ENCODE measurements around the gene PACRG. TPM values are rescaled to one million over a fixed set of nuclear protein-coding genes. Genes with fewer than 3 reads are reported as not detected.

The PACRG gene
- total RNA-seq, 1 donor: 0.73 TPM

GRCh38 chr6:163335671-163336545 lies 608.1 kb downstream of the PACRG start:
- Histone ChIP-seq H3K4me1 (ENCODE audit: insufficient read depth, low read length) (no peaks in the 10 kb centered on the region), H3K27me3 (ENCODE audit: insufficient read depth, low read length) (no peaks in the 10 kb centered on the region), H3K4me3 (ENCODE audit: low read length) (no peak overlapping the region), H3K9me3 (ENCODE audit: low read depth, low read length) (no peaks in the 10 kb centered on the region)

DNA sequence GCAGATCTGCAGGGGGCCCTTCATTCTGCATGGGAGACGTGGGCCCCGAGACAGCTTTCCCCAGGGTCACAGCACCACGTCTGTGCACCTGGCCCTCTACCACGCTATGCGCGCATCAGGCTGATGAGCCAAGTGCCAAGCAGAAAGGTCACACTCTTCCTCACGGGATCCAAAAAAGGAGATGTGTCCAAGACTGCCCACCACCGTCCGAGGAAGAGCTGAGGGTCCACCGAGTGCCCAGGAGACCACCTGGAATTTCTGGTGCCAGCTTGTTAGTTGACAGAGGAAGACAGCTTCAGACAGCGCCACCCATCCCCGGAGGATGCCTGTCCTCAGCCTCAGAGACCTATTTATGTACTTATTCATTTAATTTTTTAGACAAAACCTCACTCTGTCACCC lies 609.2 kb downstream of the PACRG start:
- H3K4me1 ChIP-seq (ENCODE audit: insufficient read depth, low read length): no peaks in the 10 kb centered on the region
- no peaks in the 10 kb centered on the region for H3K9me3 ChIP-seq (ENCODE audit: low read depth, low read length)
- no peaks in the 10 kb centered on the region for H3K27me3 ChIP-seq (ENCODE audit: insufficient read depth, low read length)
- no peak overlapping the region for H3K4me3 ChIP-seq (ENCODE audit: low read length)

DNA sequence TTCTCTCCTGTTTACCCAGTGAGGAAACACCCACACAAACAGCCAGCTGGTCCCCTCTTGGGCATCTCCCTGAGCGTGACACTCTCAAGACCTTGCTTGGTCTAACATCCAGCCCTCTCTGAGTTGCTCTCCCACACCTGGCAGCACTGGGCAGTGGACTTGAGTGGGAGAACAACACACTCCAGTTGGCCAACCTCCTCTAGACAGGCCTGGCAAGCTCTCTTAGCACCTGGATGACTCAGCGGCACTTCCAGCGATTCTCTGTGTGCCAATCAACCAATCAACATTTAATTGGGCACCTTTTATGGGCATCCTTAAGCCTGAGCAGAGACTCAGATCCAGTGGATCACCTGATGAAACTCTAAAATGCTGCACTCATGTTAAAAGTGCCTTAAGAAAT lies 610.2 kb downstream of the PACRG start:
- H3K4me1 ChIP-seq (ENCODE audit: insufficient read depth, low read length): no peaks in the 10 kb centered on the region
- no peaks in the 10 kb centered on the region for H3K27me3 ChIP-seq (ENCODE audit: insufficient read depth, low read length)
- no peaks in the 10 kb centered on the region for H3K9me3 ChIP-seq (ENCODE audit: low read depth, low read length)
- no peak overlapping the region for H3K4me3 ChIP-seq (ENCODE audit: low read length)

GRCh38 chr6:163338671-163339405 lies 611.1 kb downstream of the PACRG start:
- Histone ChIP-seq H3K27me3 (ENCODE audit: insufficient read depth, low read length) (no peaks in the 10 kb centered on the region), H3K4me1 (ENCODE audit: insufficient read depth, low read length) (no peaks in the 10 kb centered on the region), H3K4me3 (ENCODE audit: low read length) (no peak overlapping the region), H3K9me3 (ENCODE audit: low read depth, low read length) (no peaks in the 10 kb centered on the region)

GRCh38 chr6:163339466-163339865 lies 611.7 kb downstream of the PACRG start:
- H3K4me3 ChIP-seq (ENCODE audit: low read length): no peak overlapping the region
- no peaks in the 10 kb centered on the region for H3K4me1 ChIP-seq (ENCODE audit: insufficient read depth, low read length)
- no peaks in the 10 kb centered on the region for H3K27me3 ChIP-seq (ENCODE audit: insufficient read depth, low read length)
- no peaks in the 10 kb centered on the region for H3K9me3 ChIP-seq (ENCODE audit: low read depth, low read length)

DNA sequence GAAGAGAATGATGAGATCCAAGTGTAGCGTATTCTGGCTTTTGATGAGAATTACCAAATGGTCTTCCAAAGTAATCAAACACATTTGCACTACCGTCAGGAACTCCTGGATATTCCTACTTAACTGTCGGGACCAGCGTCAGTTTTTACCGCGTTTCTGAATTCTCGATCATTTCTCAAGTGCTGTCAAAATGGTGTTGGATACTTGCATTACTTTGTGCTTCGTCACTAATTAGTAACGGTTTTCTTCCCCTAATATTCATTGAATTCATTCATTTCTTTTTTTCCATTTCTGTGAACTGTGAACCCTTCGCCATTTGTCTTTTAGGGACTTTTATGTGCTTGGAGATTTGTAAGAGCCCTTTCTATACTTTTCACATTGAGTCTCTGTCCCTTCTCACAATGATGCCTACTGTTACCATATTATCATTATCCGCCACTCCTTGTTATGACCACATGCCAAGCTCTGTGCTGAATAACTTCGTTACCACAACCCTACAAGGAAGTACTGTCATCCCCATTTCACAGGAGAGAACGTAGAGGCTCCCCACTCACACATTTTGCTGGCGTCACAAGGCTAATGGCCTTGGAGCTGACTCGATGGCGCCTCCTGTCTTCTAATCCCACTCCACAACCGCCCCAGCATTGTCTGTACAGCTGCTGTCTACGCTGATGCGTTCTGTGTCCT lies 612.6 kb downstream of the PACRG start:
- Histone ChIP-seq H3K27me3 (ENCODE audit: insufficient read depth, low read length) (no peaks in the 10 kb centered on the region), H3K9me3 (ENCODE audit: low read depth, low read length) (no peaks in the 10 kb centered on the region), H3K4me1 (ENCODE audit: insufficient read depth, low read length) (no peaks in the 10 kb centered on the region), H3K4me3 (ENCODE audit: low read length) (no peak overlapping the region)

DNA sequence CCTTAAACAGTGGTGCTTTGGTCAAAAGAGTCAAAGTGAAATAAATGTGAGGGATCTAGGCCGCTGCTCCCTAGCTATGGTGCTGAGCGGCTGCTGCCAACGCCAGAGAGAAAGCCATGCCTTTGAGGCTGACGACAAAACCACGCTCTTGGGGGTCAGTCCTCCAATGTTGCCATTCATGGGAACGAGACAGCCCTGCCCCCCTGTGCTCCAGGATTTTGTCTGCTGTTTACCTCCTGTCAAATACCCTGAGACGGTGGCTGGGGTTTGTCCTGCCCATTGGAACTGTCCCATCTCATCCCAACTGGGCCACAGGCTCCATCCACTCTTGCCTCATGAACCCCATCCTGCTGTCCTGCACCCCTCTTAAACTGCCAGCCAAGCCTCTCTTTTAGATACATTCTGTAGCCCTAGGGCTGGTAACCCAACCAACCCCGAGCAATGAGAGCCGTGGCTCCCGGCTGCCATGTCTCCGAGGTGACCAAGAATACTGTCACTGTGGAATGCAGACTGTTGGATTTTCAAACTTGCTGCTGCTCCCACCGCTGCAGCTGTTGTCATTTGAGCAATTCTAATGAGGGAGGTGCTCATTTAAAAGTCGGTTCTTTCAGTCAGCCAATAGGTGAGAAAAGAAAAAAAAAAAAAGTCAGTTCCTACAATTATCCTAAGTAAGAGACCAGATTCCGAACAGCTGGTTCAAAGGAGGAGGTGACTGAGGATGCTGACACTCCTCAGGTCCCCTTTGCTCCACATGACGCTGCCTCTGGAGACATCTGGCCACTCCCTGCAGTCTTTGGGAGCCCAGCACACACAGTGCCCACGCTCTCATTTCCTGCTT lies 613.7 kb downstream of the PACRG start:
- H3K9me3 ChIP-seq (ENCODE audit: low read depth, low read length): no peaks in the 10 kb centered on the region
- H3K4me3 ChIP-seq (ENCODE audit: low read length): no peak overlapping the region
- no peaks in the 10 kb centered on the region for H3K27me3 ChIP-seq (ENCODE audit: insufficient read depth, low read length)
- no peaks in the 10 kb centered on the region for H3K4me1 ChIP-seq (ENCODE audit: insufficient read depth, low read length)

DNA sequence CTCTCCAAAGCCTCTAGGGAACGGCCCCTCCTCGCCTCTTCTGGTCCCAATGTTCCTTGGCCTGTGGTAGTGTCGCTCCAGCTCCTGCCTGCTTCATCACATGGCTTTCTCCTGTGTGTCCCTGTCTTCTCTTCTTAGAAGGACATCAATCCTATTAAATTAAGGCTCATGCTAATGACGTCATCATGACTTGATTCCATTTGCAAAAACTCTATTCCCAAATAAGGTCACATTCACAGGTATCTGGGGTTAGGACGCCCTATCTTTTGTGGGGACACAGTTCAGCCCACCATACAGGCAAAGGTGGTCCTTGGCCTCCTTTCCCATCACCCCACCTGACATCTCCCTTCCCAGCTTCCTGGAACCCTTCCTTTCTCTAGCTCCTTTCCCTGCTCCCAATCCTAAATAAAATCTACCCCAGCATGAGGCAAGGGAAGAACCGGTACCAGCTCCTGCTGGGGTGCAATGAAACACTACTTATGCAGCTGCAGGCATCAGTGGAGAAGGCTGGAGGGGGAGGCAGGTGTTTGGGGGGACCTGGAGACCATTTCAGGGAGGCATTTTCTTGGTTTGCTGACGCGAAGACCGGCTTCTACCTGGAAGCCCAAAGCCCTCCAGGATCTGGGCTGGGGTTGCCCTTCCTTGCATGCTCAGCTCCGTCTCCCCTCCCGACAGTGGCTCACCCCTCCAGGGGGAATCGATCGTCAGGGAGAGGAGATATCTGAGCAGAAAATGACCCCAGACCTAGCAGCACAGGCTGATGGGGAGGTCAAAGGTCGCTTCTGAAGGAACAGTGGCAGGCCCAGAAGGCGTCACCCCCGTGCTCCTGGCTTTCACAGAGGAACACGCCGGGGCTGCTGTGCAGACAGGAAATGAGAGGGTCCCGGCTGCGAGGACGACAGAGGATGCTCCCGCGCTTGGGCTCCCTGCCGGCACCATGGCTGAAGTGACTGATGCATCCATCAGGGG lies 615.1 kb downstream of the PACRG start:
- Histone ChIP-seq H3K4me1 (ENCODE audit: insufficient read depth, low read length) (no peaks in the 10 kb centered on the region), H3K4me3 (ENCODE audit: low read length) (no peak overlapping the region), H3K9me3 (ENCODE audit: low read depth, low read length) (no peaks in the 10 kb centered on the region), H3K27me3 (ENCODE audit: insufficient read depth, low read length) (no peaks in the 10 kb centered on the region)

DNA sequence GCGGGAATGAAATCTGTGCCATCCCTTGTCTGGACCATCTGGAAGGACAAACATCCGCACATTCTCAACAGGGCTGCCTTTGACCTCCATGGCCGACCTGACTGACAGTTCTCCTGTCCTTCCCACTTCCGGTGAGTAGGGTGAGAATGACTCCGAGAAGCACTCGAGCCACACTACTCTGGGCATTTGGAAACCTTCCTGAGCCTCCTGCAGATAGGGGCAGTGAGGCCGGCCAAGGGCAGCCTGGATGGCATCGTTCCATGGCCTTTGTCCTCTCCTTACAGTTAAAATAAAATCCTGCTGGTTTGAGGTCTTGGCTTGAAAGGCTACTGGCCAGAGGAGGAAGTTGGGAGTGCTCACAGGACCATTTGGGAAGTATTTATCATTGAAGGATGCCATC lies 615.8 kb downstream of the PACRG start:
- H3K4me1 ChIP-seq (ENCODE audit: insufficient read depth, low read length): no peaks in the 10 kb centered on the region
- H3K9me3 ChIP-seq (ENCODE audit: low read depth, low read length): no peaks in the 10 kb centered on the region
- H3K4me3 ChIP-seq (ENCODE audit: low read length): no peak overlapping the region
- H3K27me3 ChIP-seq (ENCODE audit: insufficient read depth, low read length): no peaks in the 10 kb centered on the region

DNA sequence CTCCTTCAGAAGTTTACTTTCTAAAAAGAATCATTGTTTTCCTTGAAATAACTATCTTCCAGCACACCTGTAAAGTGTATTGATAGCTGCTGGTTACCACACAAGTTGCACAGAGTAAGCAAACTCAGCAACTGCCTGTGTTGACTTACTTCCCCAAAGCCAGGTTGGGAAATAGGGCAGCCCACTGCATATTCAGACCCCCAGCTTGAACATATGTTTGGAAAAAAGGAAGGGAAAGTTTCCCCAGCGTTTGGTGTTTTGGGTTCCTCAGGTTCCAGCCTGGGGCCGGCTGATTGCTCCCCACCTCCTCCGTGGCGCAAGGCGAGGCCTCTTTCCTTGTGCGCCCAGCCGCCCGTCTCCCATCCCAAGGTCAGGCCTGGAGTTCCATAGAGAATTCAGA lies 616.6 kb downstream of the PACRG start:
- no peaks in the 10 kb centered on the region for H3K4me1 ChIP-seq (ENCODE audit: insufficient read depth, low read length)
- H3K9me3 ChIP-seq (ENCODE audit: low read depth, low read length): no peaks in the 10 kb centered on the region
- no peak overlapping the region for H3K4me3 ChIP-seq (ENCODE audit: low read length)
- no peaks in the 10 kb centered on the region for H3K27me3 ChIP-seq (ENCODE audit: insufficient read depth, low read length)

GRCh38 chr6:163345931-163346330 lies 618.2 kb downstream of the PACRG start:
- Histone ChIP-seq H3K4me3 (ENCODE audit: low read length) (no peak overlapping the region), H3K27me3 (ENCODE audit: insufficient read depth, low read length) (no peaks in the 10 kb centered on the region), H3K9me3 (ENCODE audit: low read depth, low read length) (no peaks in the 10 kb centered on the region), H3K4me1 (ENCODE audit: insufficient read depth, low read length) (no peaks in the 10 kb centered on the region)

- peaks cover under 1% of the 10 kb centered on the region for H3K4me1 ChIP-seq (ENCODE audit: insufficient read depth, low read length)
- H3K4me3 ChIP-seq (ENCODE audit: low read length): no peak overlapping the region
- H3K9me3 ChIP-seq (ENCODE audit: low read depth, low read length): no peaks in the 10 kb centered on the region
- H3K27me3 ChIP-seq (ENCODE audit: insufficient read depth, low read length): no peaks in the 10 kb centered on the region
These were observed 618.8 kb downstream of the PACRG start for GRCh38 chr6:163346497-163346961.

DNA sequence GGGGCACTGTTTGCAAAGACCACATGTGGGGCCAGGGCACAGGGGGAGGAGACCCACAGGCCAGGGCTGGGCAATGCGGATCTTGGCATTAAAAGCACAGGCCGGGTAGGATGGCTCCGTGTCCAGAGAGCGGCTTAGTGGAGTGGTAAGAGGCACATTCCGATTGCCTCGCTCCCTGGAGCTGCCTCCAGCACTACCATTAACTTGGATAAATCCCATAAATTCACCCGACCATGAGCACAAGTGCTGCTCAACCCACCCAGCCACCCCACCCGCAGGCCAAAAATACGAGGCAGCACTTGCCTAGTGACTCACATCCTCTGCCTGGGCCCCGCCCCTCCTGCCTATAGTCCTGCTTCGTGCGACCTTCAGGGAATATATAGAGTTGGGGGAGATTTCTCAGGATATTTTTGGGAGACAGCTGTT lies 619.3 kb downstream of the PACRG start:
- Histone ChIP-seq H3K4me1 (ENCODE audit: insufficient read depth, low read length) (peaks cover 5% of the 10 kb centered on the region), H3K27me3 (ENCODE audit: insufficient read depth, low read length) (no peaks in the 10 kb centered on the region), H3K9me3 (ENCODE audit: low read depth, low read length) (no peaks in the 10 kb centered on the region), H3K4me3 (ENCODE audit: low read length) (no peak overlapping the region)

Data from mononuclear cell (primary cell).